Tibial artery (tissue), 4 donors: Measurements from ENCODE around the gene MAMDC2.
"Not testable (repeated sequence)": the region's sequence is repeated elsewhere in the genome, so short reads cannot be mapped to it uniquely, and the experiment has no call there.

Experiments
- DNase-seq, 2 donors: peaks; one replicate each; pipeline ENCODE4 v3.0.0-alpha.2; 2019
- H3K27ac ChIP-seq, 2 donors: fragments of 200-600 bp; sonication (generic) in 1 of 2; 1 replicate in 1 of 2; 2 replicates in 1 of 2; pipeline ENCODE4 v1.5.1; 2018 to 2019; ENCODE audit warnings: mild to moderate bottlenecking in 1 of 2
- H3K27me3 ChIP-seq, 2 donors: fragments of 200-600 bp; sonication (generic) in 1 of 2; one replicate each; pipeline versions ENCODE4 v1.5.1 to v1.6.0; 2016 to 2019
- H3K36me3 ChIP-seq, 3 donors: fragments of 200-600 bp; sonication (generic) in 2 of 3; one replicate each; pipeline ENCODE4 v1.5.1; 2016 to 2019; ENCODE audit warnings: mild to moderate bottlenecking in 2 of 3
- H3K4me1 ChIP-seq, 4 donors: fragments of 200-600 bp; sonication (generic) in 2 of 4; 1 replicate in 3 of 4; 2 replicates in 1 of 4; pipeline ENCODE4 v1.5.1; 2016 to 2019
- H3K4me3 ChIP-seq, 2 donors: fragments of 200-600 bp; sonication (generic) in 1 of 2; 1 replicate in 1 of 2; 2 replicates in 1 of 2; pipeline ENCODE4 v1.5.1; 2018 to 2019; ENCODE audit warnings: mild to moderate bottlenecking in 2 of 2
- H3K9me3 ChIP-seq, 3 donors: fragments of 200-600 bp; sonication (generic) in 1 of 3; one replicate each; pipeline ENCODE4 v1.5.1; 2016 to 2019
- intact Hi-C: fragments of 100-400 bp; cut with DNase I; formaldehyde crosslinking; loops from one replicate; pipeline ENCODE4 v1.15.0; 2023; ENCODE audit warnings: low total_unique reads
- TF ChIP-seq, protein P1 (sequence below), 2 experiments: fragments of 200-600 bp in 1 of 2; fragments of 450-650 bp in 1 of 2; IDR thresholded peaks; one replicate each; pipeline ENCODE4 v1.5.1; 2017 to 2019; ENCODE audit warnings: antibody characterized with exemption in 2 of 2, mild to moderate bottlenecking in 1 of 2, moderate library complexity in 1 of 2

MAMDC2 gene

DNA sequence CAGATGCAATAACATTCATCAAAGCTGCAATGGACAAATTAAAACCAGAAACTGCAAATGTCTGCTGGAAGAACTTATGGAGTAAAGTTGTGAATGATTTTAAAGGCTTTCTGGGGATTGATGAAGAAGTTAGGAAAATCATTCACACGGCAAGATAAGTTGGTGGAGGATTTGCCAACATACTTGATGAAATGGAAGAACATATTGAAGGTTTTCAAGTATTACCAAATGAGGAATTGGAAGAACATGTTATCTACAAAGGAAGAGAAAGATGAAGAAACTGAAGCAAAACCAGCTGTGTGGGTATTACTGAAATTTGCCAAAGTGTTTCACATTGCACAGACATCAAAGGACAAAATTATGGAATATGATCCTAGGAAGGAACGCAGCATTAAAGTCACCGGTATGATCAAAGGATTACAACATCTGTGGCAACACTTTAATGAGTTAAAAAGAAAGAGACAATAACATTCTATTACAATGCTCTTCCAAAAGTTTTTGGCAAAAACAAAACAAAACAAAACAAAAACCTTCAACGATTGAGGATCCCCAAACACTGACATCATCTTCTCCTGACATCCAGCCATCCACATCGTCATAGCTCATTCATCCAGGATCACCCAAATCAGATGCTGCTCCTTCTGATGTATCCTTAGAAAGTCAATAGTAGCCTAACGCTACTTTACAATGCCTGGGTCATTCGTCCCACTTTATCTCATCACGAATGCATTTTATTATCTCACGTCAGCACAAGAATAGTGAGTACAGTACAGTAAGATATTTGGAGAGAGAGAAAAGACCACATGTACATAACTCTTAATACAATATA lies 153.8 kb downstream of the MAMDC2 start:
- TF ChIP-seq, protein P1, sequence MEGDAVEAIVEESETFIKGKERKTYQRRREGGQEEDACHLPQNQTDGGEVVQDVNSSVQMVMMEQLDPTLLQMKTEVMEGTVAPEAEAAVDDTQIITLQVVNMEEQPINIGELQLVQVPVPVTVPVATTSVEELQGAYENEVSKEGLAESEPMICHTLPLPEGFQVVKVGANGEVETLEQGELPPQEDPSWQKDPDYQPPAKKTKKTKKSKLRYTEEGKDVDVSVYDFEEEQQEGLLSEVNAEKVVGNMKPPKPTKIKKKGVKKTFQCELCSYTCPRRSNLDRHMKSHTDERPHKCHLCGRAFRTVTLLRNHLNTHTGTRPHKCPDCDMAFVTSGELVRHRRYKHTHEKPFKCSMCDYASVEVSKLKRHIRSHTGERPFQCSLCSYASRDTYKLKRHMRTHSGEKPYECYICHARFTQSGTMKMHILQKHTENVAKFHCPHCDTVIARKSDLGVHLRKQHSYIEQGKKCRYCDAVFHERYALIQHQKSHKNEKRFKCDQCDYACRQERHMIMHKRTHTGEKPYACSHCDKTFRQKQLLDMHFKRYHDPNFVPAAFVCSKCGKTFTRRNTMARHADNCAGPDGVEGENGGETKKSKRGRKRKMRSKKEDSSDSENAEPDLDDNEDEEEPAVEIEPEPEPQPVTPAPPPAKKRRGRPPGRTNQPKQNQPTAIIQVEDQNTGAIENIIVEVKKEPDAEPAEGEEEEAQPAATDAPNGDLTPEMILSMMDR (IDR thresholded peaks at IDR 0.05): no peak
- no peaks in the 10 kb centered on the region for H3K27me3 ChIP-seq
- no peak overlapping the region for H3K4me3 ChIP-seq
- no peak for DNase-seq
- intact Hi-C loops: no loop called here
- no peaks in the 10 kb centered on the region for H3K4me1 ChIP-seq
- H3K36me3 ChIP-seq: peaks cover 5 to 29% (median 18%) of the 10 kb centered on the region in 3 donors
- H3K27ac ChIP-seq: no peak overlapping the region
- no peaks in the 10 kb centered on the region for H3K9me3 ChIP-seq

DNA sequence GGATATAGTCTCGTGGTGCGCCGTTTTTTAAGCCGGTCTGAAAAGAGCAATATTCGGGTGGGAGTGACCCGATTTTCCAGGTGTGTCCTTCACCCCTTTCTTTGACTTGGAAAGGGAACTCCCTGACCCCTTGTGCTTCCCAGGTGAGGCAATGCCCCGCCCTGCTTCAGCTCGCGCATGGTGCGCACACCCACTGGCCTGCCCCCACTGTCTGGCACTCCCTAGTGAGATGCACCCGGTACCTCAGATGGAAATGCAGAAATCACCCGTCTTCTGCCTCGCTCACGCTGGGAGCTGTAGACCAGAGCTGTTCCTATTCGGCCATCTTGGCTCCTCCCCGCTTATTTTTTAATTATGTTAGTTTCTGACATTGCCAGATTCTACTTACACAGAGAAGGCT lies 161.1 kb downstream of the MAMDC2 start:
- H3K27ac ChIP-seq, H3K4me1 ChIP-seq, H3K9me3 ChIP-seq, H3K27me3 ChIP-seq, H3K4me3 ChIP-seq, H3K36me3 ChIP-seq, intact Hi-C loops, DNase-seq: not testable (repeated sequence)

DNA sequence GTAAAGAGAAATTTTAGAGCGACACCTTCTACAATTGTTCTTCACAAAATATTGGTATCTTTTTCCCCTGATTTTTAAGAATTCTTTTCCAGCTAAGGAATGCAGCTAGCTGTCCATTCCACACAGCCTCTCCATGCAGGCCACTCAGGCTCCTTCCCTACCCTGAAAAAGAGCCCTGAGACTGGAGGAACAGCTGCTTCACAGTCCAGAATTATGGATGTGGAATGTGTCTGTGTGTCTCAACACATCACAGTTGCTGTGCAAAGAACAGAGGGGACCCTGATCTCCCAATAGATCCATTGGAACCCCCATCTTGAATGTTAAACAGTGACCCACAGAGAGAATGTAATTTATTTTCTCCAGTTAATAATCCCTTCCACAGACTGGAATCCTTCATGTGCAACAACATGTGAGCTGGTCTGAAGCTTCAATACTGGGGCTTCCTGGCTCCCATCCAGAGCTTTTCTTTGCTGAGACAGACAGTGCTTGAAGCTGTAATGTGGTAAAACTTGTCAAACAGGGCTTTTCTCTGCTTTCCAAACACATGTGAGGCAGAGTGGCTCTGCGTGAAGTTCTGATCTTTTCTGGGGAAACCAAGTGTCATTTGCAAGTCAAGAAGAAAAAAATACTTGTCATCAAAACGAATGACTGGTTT lies 161.8 kb downstream of the MAMDC2 start:
- TF ChIP-seq, protein P1 (IDR thresholded peaks at IDR 0.05): no peak
- intact Hi-C loops: no loop called here
- Histone ChIP-seq H3K27me3 (no peaks in the 10 kb centered on the region), H3K36me3 (peaks cover 0 to 6% (median 0%) of the 10 kb centered on the region in 3 donors), H3K4me3 (no peak overlapping the region), H3K27ac (no peak overlapping the region), H3K4me1 (no peaks in the 10 kb centered on the region), H3K9me3 (no peaks in the 10 kb centered on the region)
- DNase-seq: no peak

DNA sequence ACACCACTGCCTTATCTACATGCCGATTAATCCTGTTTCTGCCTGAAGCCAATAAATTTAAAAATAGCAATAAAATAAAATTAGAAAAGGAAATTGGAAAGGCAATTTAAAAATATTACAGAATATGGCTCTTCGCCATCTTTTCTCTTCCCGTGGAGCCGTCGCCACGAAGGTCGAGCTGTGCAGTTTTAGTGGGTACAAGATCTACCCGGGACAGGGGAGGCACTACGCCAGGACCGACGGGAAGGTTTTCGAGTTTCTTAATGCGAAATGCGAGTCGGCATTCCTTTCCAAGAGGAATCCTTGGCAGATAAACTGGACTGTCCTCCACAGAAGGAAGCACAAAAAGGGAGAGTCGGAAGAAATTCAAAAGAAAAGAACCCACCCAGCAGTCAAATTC lies 173.4 kb downstream of the MAMDC2 start:
- peak in 1 of 2 donors; percentile 61 for DNase-seq
- peaks cover 20 to 59% (median 52%) of the 10 kb centered on the region in 3 donors for H3K36me3 ChIP-seq
- H3K27ac ChIP-seq: no peak overlapping the region
- H3K27me3 ChIP-seq: no peaks in the 10 kb centered on the region
- no peaks in the 10 kb centered on the region for H3K4me1 ChIP-seq
- H3K4me3 ChIP-seq: no peak overlapping the region
- peaks cover 0 to 9% (median 0%) of the 10 kb centered on the region in 3 donors for H3K9me3 ChIP-seq
- TF ChIP-seq, protein P1 (IDR thresholded peaks at IDR 0.05): no peak
- intact Hi-C loops: no loop called here

DNA sequence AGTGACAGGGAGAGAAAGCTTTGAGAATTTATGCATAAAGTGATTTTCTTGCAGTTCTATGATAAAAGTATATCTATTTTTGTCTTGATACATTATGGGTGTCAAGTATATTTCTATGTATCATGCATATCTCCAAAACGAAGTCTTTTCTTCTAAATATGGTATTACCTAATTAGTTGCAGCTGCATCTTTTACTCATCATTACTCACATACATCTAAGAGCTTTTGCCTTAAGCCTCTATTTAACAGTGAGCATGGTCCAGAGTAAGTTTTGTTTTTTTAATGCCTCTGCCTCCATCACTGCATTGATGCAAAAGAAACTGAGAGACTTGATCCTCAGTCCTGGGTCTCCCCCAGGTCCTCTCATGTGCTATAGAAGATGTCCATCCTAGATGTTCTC lies 175.1 kb downstream of the MAMDC2 start:
- no peak for DNase-seq
- TF ChIP-seq, protein P1 (IDR thresholded peaks at IDR 0.05): no peak
- Histone ChIP-seq H3K9me3 (no peaks in the 10 kb centered on the region), H3K36me3 (peaks cover 13 to 44% (median 35%) of the 10 kb centered on the region in 3 donors), H3K27me3 (no peaks in the 10 kb centered on the region), H3K4me1 (no peaks in the 10 kb centered on the region), H3K27ac (no peak overlapping the region), H3K4me3 (no peak overlapping the region)
- intact Hi-C loops: no loop called here

DNA sequence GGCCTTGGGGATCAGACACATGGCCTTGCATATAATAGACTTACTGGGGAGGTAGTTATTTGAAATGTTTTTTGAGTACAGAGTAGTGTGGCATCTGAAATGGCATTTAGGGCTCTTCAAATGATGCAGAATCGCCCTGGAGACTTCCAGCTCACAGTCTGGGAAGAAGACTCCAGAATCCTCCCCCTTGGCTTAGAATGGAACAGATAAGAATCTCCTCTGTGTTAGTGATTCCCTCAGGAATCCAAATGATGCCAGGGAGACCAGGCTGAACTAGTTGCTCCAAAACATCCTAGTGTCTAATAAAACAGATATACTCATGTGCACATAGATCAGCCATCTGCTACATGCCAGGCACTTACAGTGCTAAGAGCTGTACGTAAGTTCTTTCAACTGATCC lies 176.6 kb downstream of the MAMDC2 start:
- H3K27ac ChIP-seq: no peak overlapping the region
- H3K27me3 ChIP-seq: no peaks in the 10 kb centered on the region
- peaks cover 3 to 31% (median 26%) of the 10 kb centered on the region in 3 donors for H3K36me3 ChIP-seq
- H3K4me1 ChIP-seq: no peaks in the 10 kb centered on the region
- intact Hi-C loops: loop anchor here (10.0 kb wide), 1 partner anchor 245 kb away; no protein-coding TSS in a partner anchor
- no peak for DNase-seq
- TF ChIP-seq, protein P1 (IDR thresholded peaks at IDR 0.05): no peak
- no peaks in the 10 kb centered on the region for H3K9me3 ChIP-seq
- H3K4me3 ChIP-seq: no peak overlapping the region
